ENCODE results near the gene FZD8.

FZD8 gene

DNA sequence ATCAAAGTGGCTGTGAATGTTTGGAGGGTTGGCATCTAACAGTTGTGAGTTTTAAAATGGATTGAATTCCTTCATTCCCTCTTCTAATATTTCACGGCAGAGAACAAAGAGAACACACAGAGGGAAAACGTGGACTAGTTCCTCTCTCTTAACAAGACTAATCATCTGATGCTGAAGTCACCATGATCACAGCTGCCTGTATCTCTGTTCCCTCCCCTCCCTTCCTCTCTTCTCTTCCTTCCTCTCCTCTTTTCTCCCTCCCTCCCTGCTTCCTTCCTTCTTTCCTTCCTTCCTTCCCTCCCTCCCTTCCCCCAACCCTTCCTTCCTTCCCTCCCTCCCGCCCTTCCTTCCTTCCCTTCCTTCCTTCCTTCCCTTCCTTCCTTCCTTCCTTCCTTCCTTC is 47.0 kb downstream of the FZD8 start:
- DNase-seq = no peak
- Mint-ChIP-seq H3K4me3 (no peak overlapping the region), H3K27me3 (peaks cover 26% of the 10 kb centered on the region), H3K9me3 (peaks cover 9 to 11% of the 10 kb centered on the region in 2 donors), H3K4me1 (no peaks in the 10 kb centered on the region), H3K27ac (no peak overlapping the region)
- no peak for ATAC-seq

GRCh38 chr10:35594115-35595079 is 47.7 kb downstream of the FZD8 start:
- DNase-seq (no peak), ATAC-seq (no peak)
- H3K27me3 Mint-ChIP-seq = peaks cover 19% of the 10 kb centered on the region
- H3K27ac Mint-ChIP-seq = no peak overlapping the region
- no peak overlapping the region for H3K4me3 Mint-ChIP-seq
- peaks cover 9 to 11% of the 10 kb centered on the region in 2 donors for H3K9me3 Mint-ChIP-seq
- no peaks in the 10 kb centered on the region for H3K4me1 Mint-ChIP-seq

GRCh38 chr10:35592441-35592840 is 49.7 kb downstream of the FZD8 start:
- Mint-ChIP-seq H3K9me3 (peaks cover 9 to 11% of the 10 kb centered on the region in 2 donors), H3K4me1 (no peaks in the 10 kb centered on the region), H3K27ac (no peak overlapping the region), H3K4me3 (no peak overlapping the region), H3K27me3 (peaks cover 17% of the 10 kb centered on the region)
- no peak for DNase-seq
- ATAC-seq = no peak

DNA sequence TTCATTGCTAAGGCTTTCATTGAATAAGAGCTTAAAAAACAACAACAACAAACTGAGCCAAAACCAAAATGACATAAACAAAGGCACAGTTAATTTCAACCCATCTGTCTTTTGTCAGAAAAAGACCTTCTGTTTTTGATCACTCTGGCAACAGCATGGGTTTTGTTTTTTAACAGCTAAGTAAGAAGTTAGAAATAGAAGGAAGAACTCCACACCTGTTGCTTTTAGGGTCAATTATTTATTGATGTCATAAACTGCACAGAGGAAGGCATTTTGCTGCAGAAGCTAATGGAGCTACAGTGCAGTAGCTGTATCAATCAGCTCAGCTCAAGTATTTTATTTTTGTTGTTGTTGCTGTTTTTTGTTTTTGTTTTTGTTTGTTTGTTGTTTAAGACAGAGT is 53.3 kb downstream of the FZD8 start:
- ATAC-seq = no peak
- H3K9me3 Mint-ChIP-seq = peaks cover 9 to 11% of the 10 kb centered on the region in 2 donors
- DNase-seq = no peak
- peaks cover 28% of the 10 kb centered on the region for H3K27me3 Mint-ChIP-seq
- H3K4me3 Mint-ChIP-seq = no peak overlapping the region
- H3K4me1 Mint-ChIP-seq = no peaks in the 10 kb centered on the region
- H3K27ac Mint-ChIP-seq = no peak overlapping the region

Measured in stimulated activated naive CD8-positive, alpha-beta T cell treated with anti-CD3 and anti-CD28 coated beads, Interleukin-15, amount 100 ng/mL, for 72 hours (primary cell).